ENCODE measurements around the gene TFB1M.

TFB1M gene

DNA sequence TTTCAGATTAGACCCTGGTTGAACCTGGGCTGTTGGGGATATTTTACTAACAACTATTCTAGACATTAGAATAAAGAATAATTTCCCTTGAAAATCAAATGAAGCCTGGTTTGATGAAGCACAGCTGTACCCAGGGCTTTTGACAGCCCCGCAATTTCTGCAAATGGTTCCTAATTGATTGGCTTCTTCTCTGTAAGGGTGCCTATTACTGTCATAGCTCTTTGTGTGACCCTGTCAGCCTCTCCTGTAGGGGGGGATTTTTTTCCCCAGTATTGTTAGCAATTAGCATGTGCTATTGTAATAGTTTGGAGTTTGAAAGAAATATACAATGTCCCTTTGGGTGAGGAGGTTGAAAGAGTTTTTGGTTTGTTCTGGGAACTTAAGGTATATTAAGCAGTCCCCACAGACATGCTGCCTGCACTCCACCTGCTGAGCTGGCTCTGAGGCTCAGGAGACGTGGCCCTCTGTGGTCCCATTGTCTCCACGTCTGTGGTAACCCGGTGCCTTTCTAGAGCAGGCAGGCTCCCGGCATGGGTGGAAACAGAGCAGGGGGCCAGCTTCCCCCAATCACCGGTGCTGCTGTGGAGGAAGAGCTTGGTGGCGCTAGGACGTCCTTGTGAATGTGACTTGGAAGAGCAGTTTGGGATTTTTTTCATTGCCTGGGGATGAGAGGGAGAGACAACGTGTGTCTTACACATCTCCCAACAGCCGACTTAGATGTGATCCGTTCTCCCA is 97.8 kb downstream of the TFB1M start:
- DNase-seq (ENCODE audit: low read depth): no peak
- no peak overlapping the region for H3K4me3 ChIP-seq (ENCODE audit: low read length)
- TF ChIP-seq, protein P1, sequence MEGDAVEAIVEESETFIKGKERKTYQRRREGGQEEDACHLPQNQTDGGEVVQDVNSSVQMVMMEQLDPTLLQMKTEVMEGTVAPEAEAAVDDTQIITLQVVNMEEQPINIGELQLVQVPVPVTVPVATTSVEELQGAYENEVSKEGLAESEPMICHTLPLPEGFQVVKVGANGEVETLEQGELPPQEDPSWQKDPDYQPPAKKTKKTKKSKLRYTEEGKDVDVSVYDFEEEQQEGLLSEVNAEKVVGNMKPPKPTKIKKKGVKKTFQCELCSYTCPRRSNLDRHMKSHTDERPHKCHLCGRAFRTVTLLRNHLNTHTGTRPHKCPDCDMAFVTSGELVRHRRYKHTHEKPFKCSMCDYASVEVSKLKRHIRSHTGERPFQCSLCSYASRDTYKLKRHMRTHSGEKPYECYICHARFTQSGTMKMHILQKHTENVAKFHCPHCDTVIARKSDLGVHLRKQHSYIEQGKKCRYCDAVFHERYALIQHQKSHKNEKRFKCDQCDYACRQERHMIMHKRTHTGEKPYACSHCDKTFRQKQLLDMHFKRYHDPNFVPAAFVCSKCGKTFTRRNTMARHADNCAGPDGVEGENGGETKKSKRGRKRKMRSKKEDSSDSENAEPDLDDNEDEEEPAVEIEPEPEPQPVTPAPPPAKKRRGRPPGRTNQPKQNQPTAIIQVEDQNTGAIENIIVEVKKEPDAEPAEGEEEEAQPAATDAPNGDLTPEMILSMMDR (conservative IDR thresholded peaks at IDR 0.05; ENCODE audit: low read length): no peak

DNA sequence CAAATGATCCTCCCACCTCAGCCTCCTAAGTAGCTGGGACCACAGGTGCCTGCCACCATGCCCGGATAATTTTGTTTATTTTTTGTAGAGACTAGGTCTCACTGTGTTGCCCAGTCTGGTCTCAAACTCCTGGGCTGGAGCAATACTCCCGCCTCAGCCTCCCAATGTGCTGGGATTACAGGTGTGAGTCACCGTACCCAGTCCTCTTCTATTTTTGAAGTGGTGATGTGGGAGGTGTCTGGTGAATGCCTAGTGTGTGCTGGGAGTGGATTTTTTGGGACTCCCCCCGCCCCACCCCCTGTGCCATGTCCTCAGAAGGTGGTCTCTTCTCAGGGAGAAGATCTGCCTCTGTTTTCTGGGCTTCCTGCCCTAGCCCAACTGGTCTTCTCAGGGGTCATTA is 98.4 kb downstream of the TFB1M start:
- no peak for DNase-seq (ENCODE audit: low read depth)
- TF ChIP-seq, protein P1 (conservative IDR thresholded peaks at IDR 0.05; ENCODE audit: low read length): no peak

DNA sequence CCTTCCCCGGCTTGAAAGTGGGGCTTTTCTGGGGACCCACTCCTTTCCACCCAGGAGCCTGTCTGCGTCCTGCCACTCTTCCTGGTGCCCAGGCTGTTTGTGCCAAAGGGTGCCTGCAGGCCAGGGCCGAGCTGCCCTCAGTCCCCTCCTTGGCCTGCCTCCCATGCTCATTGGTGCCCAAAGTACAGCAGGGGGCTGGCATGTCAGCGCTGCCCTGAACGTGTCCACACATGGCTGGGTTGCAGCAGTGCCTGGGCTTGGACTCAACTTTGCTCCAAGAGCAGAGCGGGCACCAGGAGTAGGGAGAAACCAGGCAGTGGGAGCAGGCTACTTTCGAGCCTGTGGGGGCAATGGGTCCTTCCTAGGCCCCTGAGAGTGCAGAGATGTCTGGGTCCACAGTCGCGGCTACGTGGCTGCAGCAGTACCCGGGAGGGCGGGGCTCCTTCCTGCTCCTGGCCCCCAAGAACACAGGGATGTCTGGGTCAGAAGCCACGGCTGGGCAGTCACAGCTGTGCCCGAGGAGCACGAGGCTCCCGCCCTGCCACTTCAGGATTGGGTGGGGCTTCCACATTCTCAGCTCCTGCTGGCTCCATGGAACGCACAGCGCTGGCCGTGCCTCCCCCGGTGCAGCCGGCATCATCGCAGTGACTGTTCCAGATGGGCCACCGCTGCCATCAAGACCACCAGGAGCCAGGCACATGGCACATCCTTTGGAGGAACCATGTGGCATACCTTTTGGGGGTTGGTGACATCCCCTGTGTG is 100.5 kb downstream of the TFB1M start:
- DNase-seq (ENCODE audit: low read depth): no peak
- TF ChIP-seq, protein P1 (conservative IDR thresholded peaks at IDR 0.05; ENCODE audit: low read length): no peak
- H3K4me3 ChIP-seq (ENCODE audit: low read length): no peak overlapping the region

More for the DNA sequence above, 98.4 kb downstream of the TFB1M start:
- H3K4me3 ChIP-seq (ENCODE audit: low read length): no peak overlapping the region

DNA sequence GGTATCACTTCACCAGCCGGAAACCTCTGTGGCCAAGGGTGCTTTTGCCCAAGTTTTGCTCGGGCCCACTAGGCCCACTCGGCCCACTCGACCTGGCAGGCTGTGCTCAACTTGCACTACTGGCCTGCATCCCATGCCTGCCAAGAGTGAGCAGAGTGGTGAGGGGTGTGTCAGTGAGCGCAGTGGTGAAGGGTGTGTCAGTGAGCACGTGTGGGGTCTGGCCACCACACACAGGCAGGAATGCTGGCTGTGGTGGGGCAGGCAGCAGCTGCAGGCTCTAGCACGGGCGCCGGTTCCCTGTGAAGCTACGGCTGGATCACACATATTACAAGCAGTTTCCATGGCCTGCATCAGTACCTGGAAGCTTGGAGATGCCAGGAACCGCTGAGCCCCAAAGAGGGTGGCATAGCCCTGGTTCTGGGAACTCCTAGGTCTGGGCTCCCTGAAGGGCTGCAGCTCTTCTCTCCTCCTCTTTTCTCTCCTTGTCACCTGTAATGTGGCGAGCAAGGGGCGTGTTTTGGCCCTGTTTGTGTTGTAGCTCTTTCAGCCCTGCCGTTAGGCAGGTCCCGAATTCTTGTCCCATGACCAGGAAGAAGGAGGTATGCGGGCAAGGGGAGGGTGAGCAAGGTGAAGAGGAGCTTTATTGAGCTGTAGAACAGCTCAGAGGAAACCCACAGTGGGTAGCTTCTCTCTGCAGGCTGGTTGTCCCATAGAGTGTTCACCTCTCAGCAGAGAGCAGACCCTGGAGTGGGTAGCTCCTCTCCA is 101.5 kb downstream of the TFB1M start:
- H3K4me3 ChIP-seq (ENCODE audit: low read length): no peak overlapping the region
- TF ChIP-seq, protein P1 (conservative IDR thresholded peaks at IDR 0.05; ENCODE audit: low read length): no peak
- DNase-seq (ENCODE audit: low read depth): no peak

DNA sequence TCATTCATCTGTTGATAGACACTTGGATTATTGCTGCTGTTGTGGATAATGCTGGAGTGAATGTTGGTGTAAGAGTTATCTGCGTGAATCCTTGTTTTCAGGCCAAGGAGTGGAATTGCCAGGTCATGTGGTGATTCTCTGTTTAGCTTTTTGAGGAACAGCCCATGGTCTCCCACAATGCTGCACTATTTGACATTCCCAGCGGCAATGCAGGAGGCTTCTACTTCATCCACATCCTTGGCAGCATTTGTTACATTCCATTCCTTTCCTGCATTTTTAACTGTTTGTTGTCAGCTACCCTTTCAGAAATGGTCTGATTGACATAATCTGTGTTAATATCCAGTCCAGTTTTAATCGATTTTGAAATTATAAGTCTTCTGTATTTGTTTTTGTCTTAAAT is 102.2 kb downstream of the TFB1M start:
- DNase-seq (ENCODE audit: low read depth): no peak
- no peak overlapping the region for H3K4me3 ChIP-seq (ENCODE audit: low read length)
- TF ChIP-seq, protein P1 (conservative IDR thresholded peaks at IDR 0.05; ENCODE audit: low read length): no peak

- H3K4me3 ChIP-seq (ENCODE audit: low read length): no peak overlapping the region
- no peak for DNase-seq (ENCODE audit: low read depth)
- TF ChIP-seq, protein P1 (conservative IDR thresholded peaks at IDR 0.05; ENCODE audit: low read length): no peak
Measured at GRCh38 chr6:155207223-155207622, 107.1 kb downstream of the TFB1M start.
